Measurements from ENCODE around the gene UBL5.
A peak's percentile ranks its signal among the peaks of the same experiment; 100 is the strongest.
"Not testable (repeated sequence)": the region's sequence is repeated elsewhere in the genome, so short reads cannot be mapped to it uniquely, and the experiment has no call there.

The UBL5 gene

DNA sequence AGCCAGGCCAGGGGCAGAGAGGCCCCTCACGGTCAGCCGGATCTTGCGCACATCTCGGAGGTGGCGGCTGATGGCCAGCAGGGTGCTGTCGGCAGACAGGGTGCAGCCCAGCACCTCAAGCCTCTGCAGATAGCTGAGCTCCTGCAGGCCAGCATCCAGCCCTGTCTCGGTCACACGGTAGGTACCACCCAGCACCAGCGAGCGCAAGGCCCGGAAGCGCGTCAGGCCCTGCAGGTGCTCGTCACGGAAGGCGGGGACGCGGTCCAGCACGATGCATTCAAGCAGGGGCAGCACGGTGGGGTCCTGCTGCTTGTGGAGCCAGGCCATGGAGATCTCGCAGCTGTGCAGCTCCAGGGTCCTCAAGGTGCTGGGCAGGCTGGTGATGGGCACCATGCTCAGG is 16.6 kb upstream of the UBL5 start:
- no peak for DNase-seq (ENCODE audit: low read depth in 2 of 2)

DNA sequence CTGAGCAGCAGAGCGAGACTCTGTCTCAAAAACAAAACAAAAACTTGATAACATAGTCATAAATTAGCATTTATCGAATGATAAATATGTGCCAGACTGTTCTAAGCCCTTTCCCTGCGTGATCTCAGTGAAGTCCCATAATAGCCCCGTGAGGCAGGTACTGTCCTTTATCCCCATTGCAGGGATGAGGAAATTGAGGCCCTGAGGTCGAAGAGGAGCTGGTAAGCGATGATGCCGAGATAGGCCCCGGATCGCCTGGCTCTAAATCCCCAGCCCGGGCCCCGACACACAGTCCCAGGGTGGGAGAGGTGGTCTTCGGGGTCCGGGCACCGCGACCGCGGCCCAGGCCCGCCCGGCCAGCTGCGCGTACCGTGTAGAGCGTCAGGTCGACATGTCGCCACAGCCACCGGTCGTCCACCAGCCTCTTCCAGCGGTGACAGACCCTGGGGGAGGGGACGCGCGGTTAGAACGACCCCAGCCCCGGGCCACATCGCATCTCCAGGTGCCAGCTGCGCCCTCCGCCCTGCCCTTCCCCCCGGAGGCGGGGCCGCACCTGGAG is 9.5 kb upstream of the UBL5 start:
- no peak for DNase-seq (ENCODE audit: low read depth in 2 of 2)

DNA sequence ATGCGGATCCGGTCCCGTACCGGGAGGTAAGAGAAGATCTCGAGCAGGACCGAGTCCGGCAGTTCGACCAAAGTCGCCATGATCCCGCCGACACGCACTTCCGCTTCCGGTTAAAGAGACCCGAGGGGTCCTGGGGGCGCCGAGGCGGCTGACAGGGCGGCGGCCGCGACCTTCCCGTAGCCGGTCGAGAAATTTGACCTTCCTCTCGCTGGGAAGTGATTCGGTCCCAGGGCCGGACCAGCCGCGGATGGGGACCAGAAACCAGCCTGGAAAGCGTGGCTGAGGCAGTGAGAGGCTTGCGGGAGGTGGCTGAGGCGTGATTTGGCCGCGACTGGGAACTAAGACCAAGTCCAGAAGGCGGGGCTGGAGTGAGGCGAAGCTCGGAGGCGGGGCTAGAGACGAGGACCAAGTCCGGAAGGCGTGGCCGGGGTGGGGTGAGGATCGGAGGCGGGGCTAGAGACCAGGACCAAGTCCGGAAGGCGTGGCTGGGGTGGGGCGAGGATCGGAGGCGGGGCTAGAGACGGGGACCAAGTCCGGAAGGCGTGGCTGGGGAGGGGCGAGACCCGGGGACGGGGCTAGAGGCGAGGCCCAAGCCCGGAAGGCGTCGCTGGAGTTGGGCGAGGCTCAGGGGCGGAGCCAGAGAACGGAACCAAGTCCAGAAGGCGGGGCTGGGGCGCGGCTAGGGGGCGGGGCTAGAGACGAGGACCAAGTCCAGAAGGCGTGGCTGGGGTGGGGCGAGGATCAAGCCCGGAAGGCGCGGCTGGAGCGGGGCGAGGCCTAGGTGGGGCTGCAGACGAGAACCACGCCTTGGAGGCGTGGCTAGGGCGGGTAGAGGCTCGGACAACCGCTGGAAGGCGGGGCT is 8.8 kb upstream of the UBL5 start, which contains the start of gene FBXL12:
FBXL12 (minus strand) TSS at position 346 of the 862 bp plus-strand sequence; CDS start at position 80, 266 bp downstream.
- DNase-seq (ENCODE audit: low read depth in 2 of 2) = peak; percentile 100

DNA sequence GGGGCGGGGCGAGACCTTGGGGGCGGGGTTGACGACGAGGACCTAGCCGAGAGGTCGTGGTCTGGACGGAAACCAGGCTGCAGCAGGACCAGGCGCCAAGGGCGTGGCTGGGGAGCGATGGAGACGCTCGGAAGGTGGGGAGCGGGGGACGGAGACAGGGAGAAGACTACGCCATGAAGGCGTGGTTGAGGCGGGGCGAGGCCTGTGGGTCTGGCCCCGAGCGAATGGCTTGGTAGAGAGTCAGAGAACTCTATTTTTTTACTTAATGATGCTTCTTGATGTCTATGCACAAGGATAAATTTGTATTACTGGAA is 8.2 kb upstream of the UBL5 start:
- no peak for DNase-seq (ENCODE audit: low read depth in 2 of 2)

DNA sequence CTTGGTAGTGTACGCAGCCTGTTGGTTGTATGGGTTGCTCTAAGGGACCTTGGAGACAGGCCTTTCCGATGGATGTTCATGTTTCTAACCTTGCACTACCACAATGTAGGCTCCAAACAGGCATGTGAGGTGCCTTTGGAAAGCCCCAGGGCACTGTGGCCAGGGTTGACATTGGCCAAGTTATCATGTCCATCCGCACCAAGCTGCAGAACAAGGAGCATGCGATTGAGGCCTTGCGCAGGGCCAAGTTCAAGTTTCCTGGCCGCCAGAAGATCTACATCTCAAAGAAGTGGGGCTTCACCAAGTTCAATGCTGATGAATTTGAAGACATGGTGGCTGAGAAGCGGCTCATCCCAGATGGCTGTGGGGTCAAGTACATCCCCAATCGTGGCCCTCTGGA is 7.7 kb upstream of the UBL5 start:
- DNase-seq (ENCODE audit: low read depth in 2 of 2) = not testable (repeated sequence)

DNA sequence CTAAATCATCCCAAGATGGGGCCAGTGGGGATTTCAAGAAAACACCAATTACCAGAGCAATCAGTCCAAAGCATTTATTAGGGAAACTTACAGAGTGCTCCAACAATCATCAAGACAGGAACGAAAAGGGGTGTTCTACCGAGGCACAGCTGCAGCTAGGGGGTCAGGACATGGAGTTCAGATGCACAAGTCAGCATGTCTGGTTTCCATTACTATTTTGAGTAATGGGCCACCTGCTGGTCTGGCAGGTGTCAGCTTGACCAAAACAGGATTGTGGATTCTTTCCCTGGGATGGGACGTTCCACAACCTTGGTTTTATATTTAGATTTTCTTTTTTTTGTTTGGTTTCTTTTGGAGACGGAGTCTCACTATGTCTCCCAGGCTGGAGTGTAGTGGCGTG is 3.9 kb upstream of the UBL5 start:
- DNase-seq (ENCODE audit: low read depth in 2 of 2) = no peak

DNA sequence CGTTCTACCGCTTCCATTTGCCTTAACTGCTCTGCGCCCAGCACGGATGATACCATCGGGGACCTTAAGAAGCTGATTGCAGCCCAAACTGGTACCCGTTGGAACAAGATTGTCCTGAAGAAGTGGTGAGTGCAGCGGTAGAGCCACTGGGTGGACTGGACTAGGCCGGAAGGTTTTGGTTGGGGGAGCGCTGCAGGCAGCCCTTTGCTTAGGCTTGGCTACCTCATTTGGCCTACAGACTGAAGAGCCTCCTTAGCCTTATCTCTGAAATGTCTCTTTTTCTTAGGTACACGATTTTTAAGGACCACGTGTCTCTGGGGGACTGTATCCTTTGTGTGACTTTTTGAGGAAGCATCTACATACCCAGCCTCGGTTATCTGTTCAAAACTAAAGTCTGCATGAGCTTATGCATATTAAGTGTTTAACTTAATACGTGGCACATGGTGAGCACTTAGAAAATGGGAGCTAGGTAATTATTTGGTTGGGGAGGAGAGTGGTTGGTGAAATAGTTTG is 889 bp downstream of the UBL5 start:
- no peak for DNase-seq (ENCODE audit: low read depth in 2 of 2)

DNA sequence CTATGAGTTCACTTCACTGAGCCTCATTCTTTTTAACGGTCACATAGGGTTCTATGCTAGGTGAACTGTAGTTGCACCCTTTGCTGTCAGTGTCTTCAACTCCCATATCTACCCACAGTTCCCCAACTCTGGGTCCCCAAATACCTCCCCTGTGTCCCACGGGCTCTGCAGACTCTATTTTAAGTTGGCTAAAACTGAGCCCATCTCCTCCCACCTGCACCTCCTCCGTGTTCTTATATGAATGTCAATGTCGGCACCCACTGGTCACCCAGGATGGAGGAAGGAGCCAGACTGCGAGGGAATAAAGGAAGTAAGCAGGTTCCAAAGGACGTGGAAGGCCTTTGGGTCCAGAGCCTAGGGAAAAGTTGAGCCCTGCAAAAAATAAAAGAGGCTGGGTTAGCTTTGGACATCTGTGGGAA is 6.6 kb downstream of the UBL5 start:
- DNase-seq (ENCODE audit: low read depth in 2 of 2) = no peak

DNA sequence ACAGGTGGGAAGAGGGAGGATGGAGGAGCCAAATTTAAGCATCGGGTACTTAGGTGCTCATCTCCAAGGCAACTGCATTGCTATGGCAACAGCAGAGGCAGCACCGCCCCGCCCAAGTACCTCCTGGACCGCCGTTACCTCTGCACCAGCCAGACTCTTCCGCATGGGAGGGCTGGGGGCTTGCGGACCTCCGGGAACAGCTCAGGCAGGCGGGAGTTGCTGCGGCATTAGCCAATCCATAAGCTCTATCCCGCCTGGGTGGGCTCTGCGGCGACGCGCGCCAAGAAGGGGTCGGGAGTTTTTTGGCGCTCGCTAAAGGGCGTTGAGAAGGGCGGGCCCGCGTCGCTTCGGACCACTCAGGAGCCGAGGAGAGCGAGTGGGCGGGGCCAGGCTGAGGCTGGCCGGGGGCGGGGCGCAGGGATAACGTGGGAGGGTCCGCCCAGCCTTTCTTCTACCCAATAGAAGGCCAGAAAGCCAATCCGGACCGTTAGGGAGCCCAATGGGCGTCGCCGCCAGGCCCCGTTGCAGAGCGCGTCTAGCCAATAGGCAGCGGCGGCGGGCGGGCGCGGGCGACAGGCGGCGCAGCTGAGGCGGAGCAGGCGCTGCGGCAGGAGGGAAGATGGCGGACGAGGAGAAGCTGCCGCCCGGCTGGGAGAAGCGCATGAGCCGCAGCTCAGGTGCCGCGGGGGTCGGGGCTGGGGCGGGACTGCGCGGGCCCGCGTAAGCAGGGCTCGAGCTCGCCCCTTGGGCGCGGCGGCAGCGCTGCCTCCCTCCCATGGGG is 7.2 kb downstream of the UBL5 start, which contains the start of gene PIN1:
PIN1 (plus strand) TSS at position 593 of the 781 bp plus-strand sequence; CDS start at position 620, 27 bp downstream.
- DNase-seq (ENCODE audit: low read depth in 2 of 2) = peak; percentile 99

DNA sequence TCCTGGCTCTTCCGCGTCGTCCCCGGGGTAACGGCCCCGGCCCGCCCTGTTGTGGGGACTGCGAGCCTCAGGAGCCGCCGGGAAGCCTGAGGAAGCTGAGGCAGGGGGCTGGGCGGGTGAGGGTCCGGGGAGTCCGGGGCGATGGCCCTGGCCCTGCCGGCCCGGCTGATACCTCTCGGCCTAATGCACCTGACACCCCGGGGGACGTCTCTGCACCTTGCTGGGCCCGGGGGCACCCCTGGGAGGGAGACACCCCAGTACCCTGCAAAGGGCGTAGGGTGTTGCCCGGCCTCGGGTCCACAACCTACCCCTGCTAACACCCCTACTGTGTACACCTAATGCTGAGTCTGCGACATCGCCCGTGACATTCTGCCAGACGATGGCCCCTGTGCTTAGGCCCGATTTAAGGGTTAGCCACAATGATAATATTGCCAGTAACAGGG is 7.8 kb downstream of the UBL5 start:
- no peak for DNase-seq (ENCODE audit: low read depth in 2 of 2)

DNA sequence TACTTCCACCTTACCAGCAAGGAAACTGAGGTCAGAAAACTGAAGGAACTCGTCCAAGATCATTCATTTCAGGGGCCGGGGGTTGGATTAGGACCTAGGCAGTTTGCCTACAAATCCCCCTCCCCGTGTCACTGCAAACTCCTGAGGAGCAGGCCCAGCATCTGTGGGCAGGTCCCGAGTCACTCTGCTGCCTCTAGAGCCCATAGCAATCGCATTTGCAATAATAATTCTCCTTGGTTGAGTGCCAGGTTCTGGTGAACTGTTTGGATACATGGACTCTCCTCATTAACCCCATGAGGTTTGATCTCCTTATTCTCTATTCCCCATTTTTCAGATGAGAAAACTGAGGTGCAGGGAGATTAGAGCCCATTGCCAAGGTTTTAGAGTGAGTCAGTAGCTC is 8.3 kb downstream of the UBL5 start:
- DNase-seq (ENCODE audit: low read depth in 2 of 2) = no peak

DNA sequence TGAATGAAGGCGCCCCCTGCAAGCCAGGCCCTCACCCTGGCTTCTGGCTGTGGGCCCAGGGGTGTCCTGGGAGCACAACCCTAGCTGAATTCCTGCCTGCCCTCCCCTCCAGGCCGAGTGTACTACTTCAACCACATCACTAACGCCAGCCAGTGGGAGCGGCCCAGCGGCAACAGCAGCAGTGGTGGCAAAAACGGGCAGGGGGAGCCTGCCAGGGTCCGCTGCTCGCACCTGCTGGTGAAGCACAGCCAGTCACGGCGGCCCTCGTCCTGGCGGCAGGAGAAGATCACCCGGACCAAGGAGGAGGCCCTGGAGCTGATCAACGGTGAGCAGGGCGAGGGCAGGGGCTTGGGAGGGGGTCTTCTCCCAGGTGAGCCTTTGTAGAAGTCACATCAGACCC is 10.6 kb downstream of the UBL5 start:
- no peak for DNase-seq (ENCODE audit: low read depth in 2 of 2)

DNA sequence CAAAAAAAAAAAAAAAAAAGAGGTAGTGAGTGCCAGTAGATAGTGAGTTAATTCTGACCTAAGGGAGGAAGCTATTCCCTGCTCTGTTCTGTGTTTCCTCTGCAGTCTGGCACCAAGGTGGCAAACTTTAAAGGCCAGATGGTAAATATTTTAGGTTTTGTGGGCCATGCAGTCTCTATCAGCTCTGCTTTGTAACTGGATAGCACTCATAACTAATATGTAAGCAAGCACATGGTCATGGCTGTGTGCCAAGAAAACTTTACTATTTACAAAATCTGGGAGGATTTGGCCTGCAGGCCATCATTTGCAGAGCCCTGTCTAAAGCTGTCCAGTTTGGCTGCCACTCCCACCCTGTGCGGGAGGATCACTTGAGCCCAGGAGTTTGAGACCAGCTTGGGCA is 11.7 kb downstream of the UBL5 start:
- DNase-seq (ENCODE audit: low read depth in 2 of 2) = no peak

DNA sequence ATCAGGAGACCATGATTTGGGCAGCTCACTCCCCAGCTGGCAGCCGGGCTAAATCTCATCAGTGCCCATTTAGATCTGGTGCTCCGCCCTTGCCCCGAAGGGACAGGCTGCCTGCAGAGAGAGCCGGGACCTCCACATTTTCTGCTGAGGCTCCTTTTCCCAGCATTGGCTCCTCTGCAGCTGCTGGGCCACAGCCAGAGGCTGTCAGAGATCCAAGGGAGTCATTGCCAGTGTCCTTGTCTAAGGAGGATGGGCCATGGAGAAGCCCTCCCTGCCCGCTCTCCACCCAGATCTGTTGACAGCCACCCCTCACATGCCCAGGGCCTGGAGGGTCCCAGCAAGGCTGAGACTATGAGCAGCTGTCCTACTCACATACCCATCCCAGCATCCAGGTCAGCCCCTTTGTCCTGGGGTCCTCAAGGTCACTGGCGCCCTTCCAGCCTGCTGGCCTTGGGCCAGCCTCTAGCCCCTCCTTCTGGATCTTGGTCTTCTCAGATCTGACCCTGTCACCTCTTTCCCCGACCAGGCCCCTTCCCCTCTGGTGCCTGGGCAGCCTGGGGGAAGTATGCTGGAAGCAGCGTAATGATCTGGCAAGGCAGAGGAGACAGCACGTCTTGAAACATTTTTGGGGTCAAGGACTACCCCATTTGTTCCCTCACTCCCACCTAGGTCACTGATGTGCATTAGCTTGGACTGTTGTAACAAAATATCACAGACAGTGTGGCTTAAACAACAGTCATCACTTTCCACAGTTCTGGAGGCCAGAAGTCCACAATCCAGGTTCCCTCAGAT is 15.3 kb downstream of the UBL5 start:
- DNase-seq (ENCODE audit: low read depth in 2 of 2) = no peak

DNA sequence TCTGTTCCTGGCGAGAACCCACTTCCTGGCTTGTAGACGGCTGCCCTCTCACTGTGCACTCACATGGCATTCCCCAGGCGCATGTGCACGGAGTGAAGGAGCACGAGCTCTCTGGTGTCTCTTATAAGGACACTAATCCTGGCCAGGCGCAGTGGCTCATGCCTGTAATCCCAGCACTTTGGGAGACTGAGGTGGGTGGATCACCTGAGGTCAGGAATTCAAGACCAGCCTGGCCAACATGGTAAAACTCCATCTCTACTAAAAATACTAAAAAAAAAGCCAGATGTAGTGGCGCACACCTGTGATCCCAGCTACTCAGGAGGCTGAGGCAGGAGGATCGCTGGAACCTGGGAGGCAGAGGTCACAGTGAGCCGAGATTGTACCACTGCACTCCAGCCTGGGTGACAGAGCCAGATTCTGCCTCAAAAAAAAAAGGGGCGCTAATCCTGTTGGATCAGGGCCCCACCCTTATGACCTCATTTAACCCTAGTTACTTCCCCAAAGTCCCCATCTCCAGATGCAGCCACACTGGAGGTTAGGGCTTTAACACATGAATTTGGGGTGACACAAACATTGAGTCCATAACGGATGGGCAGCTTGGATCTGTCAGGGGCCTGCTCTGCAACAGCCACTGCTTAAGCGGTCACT is 16.0 kb downstream of the UBL5 start:
- DNase-seq (ENCODE audit: low read depth in 2 of 2) = not testable (repeated sequence)

DNA sequence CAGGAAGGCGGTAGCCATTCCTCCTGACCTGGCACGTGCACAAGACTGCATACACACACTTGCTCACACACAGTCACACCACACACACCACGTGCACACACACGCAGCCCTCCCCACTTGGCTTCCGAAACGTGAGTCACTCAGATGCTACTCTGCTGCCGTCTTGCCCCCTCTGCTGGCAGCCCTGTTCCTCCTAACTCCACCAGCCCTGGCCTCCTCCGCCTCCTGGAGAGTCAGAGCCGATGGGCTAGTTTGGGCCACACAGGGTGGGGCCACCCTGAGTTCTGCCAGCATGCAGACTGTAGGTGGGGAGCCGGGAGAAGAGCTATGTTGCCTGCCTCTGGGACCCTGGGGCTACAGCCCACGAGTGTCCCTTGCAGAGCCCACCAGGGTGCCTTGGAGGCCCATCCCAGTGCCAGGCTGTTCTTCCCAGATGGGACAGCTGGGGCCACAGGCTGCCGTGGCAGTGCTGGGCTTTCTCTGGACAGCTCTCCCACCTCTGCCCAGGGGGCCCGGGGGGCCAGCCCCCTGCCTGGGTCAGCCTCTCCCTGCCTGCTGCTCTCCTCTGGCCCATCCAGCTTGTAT is 19.5 kb downstream of the UBL5 start:
- DNase-seq (ENCODE audit: low read depth in 2 of 2) = peak; percentile 43 to 53

DNA sequence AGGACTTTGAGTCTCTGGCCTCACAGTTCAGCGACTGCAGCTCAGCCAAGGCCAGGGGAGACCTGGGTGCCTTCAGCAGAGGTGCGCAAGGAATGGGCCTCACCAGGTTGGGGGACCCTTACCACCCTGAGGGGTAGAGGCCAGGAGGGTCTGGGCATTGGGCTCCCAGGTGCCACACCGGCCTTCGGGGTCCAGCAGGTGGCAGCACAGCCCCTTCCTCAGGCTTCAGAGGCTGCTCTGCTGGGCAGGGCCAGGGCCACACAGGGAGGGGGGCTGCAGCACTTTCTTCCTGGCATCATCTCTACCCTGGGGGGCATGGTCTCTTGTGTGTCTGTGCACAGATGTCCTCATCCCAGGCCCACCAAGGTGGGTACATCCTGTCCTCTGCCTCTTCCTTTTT is 20.3 kb downstream of the UBL5 start:
- DNase-seq (ENCODE audit: low read depth in 2 of 2) = no peak

DNA sequence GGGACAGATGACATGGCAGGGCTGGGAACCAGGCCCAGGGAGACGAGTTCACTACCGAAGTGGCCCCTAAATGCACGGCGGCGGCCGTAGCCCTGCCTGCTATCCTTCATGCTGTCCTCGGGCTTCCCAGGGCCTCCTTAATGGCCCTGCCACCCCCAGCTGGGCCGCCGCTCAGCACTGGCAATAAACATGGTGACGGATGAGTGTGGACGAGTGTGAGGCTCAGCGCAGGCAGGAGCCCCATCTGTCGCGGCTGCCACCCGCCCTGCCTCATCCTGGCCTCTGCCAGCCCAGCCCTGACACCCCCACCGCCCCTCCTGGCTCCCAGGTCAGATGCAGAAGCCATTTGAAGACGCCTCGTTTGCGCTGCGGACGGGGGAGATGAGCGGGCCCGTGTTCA is 21.0 kb downstream of the UBL5 start:
- DNase-seq (ENCODE audit: low read depth in 2 of 2) = no peak

DNA sequence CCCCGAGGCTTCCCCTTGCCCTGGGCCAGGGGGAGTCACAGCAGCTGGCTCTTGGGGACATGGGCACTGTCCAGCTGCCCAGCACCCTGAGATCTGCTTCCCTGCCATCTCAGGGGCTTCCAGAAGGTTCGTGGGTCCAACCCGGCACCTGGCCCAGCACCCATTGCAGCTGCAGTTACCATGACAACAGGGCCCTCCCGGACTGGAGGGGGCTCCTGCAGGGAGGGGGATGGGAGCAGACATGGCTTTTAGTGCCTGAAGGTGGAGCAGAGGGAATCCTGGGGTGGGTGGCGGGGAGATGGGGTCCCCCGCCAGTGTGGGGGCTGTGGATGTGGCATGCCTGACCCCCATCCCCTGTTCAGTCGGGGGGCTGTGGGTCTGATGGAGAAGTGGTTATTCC is 22.1 kb downstream of the UBL5 start:
- DNase-seq (ENCODE audit: low read depth in 2 of 2) = no peak

DNA sequence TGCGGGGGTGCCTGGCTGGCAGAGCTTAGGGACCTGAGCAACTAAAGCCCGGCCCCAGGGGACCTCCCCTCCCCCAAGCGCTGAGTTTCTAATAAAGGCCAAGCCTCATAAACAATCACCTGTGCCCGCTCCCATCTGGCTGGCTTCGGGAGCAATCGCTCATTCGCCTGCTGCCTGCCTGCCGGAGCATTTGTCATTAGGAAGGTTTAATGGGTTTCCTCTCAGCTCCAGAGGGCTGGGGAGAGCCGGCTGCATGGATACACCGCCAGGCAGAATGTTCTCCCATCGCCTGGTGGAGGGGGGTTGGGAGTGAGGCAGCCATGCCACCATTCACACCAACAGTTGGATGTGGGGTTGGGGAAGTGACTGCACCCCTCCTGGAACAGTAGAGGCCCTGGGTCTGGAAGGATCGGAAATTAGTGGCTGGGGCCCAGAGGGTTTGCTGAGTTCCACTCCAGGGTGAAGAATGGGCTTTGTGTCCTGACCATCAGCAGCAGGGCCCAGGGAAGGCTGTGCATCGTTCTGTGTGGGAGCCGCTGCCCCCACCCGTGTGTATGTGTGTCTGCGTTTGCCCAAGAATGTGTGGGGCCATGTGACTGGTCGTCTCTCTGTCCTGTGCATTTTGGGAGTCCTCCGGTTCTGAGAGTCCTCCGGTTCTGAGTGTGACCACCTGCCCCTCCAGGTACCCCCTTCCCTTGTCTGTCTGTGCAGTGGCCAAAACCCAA is 22.7 kb downstream of the UBL5 start:
- DNase-seq (ENCODE audit: low read depth in 2 of 2) = no peak
